H1 (cell line): ENCODE measurements around the gene LHX5. TPM values are rescaled to one million over a fixed set of nuclear protein-coding genes. Genes with fewer than 3 reads are reported as not detected.

Experiments used
- CEBPB ChIP-seq: IDR thresholded peaks from 2 replicates; pipeline ENCODE4 v1.6.1; 2012; ENCODE audit warnings: low read depth, low read length
- SIN3A ChIP-seq, 2 experiments: IDR thresholded peaks in 1 of 2; conservative IDR thresholded peaks in 1 of 2; 2 replicates each; pipeline ENCODE4 v1.6.1; 2011 to 2012; ENCODE audit warnings: low read length in 2 of 2, improper control_type of control experiment in 1 of 2, low read depth in 1 of 2, mild to moderate bottlenecking in 1 of 2
- polyA plus RNA-seq, 7 experiments: library from polyadenylated mRNA; depleted of rRNA in 3 of 7; stranded (reverse) in 5 of 7; unstranded in 2 of 7; fragments of >200 nt in 5 of 7; fragments of 200-250 nt in 2 of 7; gene quantifications; 1 replicate in 5 of 7; 2 replicates in 1 of 7; 4 replicates in 1 of 7; pipeline versions ENCODE4 v1.2.1 to v1.2.3, GENCODE V29; 2011 to 2013; ENCODE audit warnings: missing spikeins in 2 of 7, mixed read lengths in 2 of 7
- total RNA-seq: library from RNA; stranded (reverse); fragmentation: NEBNext Ultra II Directional; extraction: Animal tissue kit (Norgen Biotek cat#: 25700); gene quantifications from 2 replicates; pipeline ENCODE4 v1.2.1, GENCODE V29; 2021

Gene LHX5
- total and polyA plus RNA-seq, 2 of the 8 experiments (the other 6 are each of a cell fraction or from before 2014, with no cell fraction given) = 0.47 to 1.1 TPM

- TF ChIP-seq CEBPB = no peak
- TF ChIP-seq SIN3A (conservative IDR thresholded peaks at IDR 0.05 in 1 of 2, IDR thresholded peaks at IDR 0.05 in 1 of 2; ENCODE audit: low read depth in 1 of 2, low read length in 2 of 2) = no peak
- TF ChIP-seq, all 59 proteins: peak for 0
Measured at GRCh38 chr12:113456199-113456598, 15.5 kb downstream of the LHX5 start (continued).
